ENCODE results near the gene TSPEAR.
A peak's percentile ranks its signal among the peaks of the same experiment; 100 is the strongest.
"Not testable (repeated sequence)": the region's sequence is repeated elsewhere in the genome, so short reads cannot be mapped to it uniquely, and the experiment has no call there.

TSPEAR gene

DNA sequence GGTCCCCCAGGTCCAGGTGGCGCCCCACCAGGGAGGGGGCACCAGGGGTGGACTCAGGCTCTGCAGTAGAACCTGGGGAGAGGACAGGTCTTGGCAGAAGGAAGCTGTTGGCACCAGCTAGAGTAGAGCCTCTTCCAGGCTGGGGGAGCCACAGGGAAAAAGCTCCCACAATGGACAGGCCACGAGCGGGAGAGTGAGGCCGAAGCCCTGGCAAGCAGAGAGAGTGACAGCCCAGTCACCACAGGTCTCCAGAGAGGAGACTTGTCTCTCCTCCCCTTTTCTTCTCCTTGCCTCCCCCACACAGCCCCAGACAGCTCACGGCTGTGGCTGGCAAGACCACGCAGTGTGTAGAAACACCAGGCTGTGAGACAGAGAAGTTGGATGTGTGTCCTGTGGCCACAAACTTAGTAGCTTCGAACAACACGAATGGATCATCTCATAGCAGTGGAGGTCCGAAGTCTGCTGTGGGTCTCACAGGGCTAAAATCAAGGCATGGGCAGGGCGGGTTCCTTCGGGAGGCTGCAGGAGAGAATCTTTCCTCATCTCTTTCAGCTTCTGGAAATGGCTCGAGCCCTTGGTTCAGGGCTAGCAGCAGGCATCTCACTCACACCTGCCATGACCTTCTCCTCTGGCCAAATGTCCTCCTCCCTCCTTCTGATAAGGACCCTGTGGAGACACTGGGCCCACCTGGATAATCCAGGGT lies 60.2 kb downstream of the TSPEAR start:
- no peak for DNase-seq (ENCODE audit: low spot score)

DNA sequence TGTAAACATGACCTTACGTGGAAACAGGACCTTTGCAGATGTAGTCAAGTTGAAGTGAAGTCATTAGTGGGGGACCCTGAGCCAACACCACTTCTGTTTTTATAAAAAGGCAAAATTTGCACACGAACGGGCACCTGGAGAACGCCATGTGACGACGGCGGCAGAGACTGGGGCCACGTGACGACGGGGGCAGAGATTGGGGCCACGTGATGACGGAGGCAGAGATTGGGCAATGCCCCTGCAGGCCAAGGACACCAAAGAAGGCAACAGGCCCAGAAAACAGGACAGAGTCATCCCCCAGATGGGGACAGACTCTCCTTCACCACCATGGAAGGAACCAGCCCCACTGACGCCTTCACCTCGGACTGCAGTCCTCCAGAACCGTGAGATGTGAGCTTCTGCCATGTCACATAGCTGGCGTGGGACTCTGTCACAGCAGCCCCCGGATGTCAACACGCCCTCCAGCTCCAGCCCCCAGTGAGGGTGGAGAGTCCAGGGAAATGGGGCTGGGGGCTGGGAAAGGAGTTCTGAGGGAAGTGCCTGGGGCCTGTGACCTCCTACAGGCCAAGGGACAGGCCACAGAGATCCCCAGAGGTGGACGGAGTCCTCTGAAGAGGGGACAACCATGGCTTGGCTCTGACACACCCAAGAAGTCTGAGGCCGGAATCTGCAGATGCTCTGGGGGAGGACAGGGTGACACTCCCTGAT lies 61.0 kb downstream of the TSPEAR start:
- no peak for DNase-seq (ENCODE audit: low spot score)

DNA sequence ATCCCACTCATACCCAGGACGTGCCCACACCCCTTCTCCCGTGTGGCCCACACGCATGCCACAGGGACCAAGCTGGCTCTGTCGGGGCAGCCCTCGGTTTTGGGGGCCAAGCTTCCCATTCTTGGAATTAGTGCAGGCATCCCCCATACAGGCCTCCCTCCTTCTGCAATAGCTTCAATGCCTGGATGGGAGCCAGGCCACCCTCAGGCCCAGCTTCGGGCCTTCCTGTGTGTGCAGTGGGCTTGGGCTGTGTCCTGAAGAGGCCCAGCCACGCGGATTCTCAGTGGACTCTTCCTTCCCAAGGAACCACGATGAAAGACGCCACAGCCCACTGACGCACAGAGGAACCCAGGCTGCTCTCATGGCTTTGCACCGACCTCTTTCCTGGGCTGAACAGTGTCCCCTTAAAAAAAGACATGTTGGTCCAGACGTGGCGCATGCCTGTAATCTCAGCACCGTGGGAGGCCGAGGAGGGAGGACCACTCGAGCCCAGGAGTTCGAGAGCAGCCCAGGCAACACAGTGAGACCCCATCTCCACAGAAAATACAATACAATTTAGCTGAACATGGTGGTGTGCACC lies 61.8 kb downstream of the TSPEAR start:
- no peak for DNase-seq (ENCODE audit: low spot score)

DNA sequence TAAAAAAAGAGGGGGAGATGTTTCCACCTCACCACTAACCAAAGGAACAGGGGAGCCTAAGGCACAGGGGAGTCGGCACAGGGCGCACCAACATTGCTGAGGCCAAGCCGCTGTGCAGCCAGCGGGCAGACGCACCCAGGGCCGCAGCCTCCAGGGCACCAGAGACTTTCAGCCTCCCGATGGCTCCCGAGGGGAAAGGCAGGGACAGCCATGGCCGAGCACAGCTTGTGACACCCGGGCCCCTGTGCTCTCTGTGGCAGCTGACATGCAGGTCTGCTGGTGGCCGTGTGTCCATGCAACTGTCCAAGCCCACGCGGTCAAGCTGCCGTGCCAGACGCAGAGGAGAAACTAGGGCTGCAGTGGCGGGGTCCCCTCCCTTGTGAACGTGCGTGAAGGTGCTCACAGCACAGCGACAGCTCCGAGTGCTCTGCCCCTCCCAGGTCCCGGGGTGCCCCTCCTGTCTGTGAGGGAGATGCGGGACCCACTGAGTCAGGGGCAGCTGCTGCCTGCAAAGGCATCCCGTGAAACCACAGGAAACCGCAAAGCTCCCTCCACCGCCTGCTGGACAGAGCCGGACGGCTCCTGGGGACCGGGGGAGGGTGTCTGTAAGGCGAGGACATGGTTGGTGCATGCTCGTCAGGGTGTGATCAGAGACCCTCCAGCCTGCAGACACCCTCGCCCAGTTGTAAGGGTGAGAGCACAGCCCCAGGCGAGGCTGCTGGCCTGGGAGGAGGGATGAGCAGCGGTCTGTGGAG lies 62.6 kb downstream of the TSPEAR start:
- DNase-seq (ENCODE audit: low spot score): no peak

DNA sequence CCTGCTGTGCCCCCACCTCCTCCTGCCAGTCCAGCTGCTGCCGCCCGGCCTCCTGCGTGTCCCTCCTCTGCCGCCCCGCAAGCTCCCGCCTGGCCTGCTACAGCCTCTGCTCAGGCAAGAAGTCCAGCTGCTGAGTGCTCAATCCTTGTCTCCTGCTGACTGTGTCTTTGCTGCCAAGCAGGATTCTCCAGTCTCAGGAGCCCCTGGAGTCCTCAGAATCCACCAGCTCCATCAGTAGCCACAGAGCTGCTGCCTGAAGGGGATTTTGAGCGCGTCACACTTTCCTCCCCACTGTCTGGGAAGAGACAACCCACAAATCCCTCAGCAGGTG lies 64.2 kb downstream of the TSPEAR start:
- no peak for DNase-seq (ENCODE audit: low spot score)

DNA sequence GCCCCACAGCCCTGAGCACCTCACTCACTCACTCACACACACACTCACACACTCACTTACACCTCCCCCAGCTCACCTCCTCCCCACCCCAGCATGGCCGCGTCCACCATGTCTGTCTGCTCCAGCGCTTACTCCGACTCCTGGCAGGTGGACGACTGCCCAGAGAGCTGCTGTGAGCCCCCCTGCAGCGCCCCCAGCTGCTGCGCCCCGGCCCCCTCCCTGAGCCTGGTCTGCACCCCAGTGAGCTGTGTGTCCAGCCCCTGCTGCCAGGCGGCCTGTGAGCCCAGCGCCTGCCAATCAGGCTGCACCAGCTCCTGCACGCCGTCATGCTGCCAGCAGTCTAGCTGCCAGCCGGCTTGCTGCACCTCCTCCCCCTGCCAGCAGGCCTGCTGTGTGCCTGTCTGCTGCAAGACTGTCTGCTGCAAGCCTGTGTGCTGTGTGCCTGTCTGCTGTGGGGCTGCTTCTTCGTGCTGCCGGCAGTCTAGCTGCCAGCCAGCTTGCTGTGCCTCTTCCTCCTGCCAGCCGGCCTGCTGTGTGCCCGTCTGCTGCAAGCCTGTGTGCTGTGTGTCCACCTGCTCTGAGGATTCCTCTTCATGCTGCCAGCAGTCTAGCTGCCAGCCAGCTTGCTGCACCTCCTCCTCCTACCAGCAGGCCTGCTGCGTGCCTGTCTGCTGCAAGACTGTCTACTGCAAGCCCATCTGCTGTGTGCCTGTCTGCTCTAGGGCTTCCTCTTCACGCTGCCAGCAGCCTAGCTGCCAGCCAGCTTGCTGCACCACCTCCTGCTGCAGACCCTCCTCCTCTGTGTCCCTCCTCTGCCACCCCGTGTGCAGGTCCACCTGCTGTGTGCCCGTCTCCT lies 64.8 kb downstream of the TSPEAR start, which contains the start of gene KRTAP10-11:
Gene KRTAP10-11 (plus strand): TSS at position 49 of the 856 bp plus-strand sequence. CDS start 45 bp downstream, at position 94.
- DNase-seq (ENCODE audit: low spot score): peak; percentile 18

DNA sequence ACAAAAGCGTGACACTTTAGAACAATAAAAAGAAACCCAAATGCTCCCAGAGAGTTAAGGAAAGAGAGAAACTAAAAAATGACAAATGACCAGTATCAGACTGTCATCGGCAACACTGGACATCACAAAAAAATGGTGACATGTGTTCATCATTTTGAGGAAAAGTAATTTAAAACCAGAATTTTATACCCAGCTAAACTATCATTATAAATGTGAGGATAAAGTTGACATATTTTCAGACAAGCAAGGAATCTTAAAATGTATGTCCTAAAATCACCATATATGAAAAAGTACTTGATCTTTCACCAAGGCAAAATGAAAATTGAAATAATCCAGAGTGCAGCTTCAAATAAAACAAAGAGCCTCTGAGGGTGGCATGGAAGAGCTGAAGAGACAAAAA lies 66.5 kb downstream of the TSPEAR start:
- DNase-seq (ENCODE audit: low spot score): no peak

DNA sequence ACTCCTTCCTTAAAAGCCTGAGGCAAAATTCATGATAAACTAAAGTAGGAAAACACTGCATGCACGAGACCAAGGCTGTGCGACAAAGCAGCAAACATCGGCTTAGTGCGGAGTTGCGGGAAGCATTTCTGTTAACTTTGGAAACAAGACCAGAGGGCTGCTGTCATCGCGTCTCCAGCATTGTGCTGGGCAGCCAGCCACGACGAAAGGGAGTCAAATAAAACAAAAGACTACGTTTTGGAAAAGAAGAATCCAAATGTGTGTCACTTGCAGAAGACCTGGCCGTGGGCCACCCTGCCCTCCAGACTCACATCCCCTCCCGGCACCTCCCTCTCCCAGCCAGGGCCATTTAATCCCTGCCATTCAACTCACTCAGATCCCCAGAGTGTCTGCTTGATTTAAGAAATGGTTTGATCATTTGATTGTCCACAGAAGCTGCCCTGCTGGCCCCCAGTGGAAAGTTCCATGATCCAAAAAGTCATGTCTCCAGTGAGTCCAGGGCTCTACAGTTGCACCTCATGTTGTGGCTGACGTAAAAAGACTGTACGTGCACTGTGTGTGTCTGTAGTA lies 67.5 kb downstream of the TSPEAR start:
- no peak for DNase-seq (ENCODE audit: low spot score)

DNA sequence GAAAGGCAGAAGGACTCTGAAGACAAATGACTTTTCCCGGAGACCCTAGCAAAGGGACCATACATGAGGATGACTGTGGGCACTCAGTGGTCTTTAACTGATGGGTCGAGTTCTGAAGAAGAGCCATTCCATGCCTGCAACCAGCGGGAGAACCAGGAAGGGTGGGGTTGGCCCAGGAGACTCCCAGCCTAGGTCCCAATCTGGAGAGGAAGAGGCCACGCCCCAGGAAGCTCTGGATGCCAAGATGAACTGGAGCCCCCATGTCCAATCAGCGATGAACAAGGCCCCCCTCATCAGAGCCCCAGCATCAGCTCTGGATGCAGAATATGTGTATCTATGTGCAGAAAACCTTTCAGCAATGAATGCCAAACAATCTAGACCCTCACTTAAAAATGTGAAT lies 70.6 kb downstream of the TSPEAR start:
- DNase-seq (ENCODE audit: low spot score): no peak

DNA sequence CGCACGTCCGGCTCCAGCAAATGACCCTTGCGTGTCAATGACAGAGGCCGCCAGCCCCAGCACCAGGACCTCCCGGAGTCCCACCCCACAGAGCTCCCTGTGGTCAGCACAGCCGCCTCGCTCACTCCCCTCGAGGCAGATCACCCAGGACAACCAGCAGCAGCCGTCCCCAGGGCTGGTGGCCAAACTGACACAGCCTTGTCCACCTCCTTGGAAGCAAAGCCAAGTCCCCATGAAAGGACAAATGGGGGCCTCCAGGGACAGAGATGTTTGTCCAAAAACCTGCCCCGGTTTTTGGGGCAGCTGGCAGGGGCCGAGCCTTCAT lies 72.1 kb downstream of the TSPEAR start:
- no peak for DNase-seq (ENCODE audit: low spot score)

DNA sequence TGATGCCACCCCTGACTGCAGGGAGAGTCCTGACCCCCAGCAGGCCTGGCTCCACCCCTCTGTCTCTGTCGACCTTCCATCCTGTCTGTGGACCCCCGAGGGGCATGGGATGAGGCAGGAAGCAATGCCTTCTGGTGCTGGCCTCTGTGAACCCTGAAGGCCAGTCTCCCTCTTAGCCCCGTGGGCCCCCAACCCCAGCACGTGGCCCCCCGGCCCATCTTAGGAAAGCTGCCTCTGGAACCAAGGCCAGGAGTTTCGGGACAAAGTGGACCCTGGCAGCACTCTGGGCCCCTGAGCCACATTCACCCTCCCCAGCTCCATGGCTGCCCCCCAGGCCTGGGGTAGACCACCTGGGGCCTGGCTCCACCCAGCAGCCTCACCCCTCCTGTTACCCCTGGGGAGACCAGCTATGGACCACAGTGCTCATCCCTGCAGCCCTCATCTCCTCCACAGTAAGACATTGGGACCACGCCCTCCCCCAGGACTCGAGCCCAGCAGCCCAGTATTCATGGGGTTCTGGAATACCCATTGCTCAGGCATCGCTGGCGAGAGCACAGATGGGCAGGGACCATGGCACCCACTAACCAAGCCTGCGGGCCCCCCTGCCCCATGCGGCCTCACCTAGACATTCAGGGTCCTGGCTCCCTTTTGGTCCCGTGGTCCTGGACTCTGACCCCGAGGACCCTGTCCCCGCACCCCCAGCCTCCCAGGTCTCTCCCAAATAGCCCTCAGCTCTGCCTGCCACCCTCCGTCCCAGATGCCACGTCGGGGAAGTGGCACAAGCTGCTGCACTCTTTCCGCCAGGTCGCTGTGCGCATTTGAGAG lies 72.7 kb downstream of the TSPEAR start:
- DNase-seq (ENCODE audit: low spot score): not testable (repeated sequence)

DNA sequence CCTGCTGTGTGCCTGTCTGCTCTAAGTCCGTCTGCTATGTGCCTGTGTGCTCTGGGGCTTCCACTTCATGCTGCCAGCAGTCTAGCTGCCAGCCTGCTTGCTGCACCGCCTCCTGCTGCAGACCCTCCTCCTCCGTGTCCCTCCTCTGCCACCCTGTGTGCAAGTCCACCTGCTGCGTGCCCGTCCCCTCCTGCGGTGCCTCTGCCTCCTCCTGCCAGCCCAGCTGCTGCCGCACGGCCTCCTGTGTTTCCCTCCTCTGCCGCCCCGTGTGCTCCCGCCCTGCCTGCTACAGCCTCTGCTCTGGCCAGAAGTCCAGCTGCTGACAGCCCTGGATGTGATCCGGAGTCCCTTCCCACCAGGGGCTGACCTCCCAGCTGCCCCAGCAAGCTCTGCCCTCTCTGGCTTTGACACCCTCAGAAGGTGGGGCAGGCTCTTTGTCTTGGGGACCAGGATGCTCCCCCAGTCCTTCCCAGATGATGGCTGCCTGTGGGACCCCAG lies 73.5 kb downstream of the TSPEAR start:
- not testable (repeated sequence) for DNase-seq (ENCODE audit: low spot score)

DNA sequence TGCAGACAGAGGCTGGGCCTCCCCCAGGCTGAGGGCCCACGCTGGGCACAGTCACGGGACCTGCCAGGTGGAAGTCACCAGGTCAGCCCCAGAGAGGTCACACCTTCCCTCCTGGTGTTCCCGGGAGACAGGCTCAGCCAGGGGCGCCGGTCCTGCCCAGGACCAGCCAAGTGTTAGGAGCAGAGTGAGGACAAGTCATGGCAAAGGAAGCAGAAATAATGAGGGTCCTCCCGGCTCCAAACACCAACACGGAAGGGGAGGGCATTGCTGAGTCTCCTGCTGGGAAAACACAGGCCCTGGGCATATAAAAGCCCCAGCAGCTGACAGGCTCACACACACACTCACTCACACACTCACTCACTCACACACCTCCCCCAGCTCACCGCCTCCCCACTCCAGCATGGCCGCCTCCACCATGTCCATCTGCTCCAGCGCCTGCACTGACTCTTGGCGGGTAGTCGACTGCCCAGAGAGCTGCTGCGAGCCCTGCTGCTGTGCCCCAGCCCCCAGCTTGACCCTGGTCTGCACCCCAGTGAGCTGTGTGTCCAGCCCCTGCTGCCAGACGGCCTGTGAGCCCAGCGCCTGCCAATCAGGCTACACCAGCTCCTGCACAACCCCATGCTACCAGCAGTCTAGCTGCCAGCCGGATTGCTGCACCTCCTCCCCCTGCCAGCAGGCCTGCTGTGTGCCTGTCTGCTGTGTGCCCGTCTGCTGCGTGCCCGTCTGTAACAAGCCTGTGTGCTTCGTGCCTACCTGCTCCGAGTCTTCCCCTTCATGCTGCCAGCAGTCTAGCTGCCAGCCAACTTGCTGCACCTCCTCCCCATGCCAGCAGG lies 74.1 kb downstream of the TSPEAR start, which contains the start of gene KRTAP10-10:
Gene KRTAP10-10 (plus strand): TSS at position 339 of the 833 bp plus-strand sequence. CDS start 62 bp downstream, at position 401.
- peak; percentile 60 for DNase-seq (ENCODE audit: low spot score)

DNA sequence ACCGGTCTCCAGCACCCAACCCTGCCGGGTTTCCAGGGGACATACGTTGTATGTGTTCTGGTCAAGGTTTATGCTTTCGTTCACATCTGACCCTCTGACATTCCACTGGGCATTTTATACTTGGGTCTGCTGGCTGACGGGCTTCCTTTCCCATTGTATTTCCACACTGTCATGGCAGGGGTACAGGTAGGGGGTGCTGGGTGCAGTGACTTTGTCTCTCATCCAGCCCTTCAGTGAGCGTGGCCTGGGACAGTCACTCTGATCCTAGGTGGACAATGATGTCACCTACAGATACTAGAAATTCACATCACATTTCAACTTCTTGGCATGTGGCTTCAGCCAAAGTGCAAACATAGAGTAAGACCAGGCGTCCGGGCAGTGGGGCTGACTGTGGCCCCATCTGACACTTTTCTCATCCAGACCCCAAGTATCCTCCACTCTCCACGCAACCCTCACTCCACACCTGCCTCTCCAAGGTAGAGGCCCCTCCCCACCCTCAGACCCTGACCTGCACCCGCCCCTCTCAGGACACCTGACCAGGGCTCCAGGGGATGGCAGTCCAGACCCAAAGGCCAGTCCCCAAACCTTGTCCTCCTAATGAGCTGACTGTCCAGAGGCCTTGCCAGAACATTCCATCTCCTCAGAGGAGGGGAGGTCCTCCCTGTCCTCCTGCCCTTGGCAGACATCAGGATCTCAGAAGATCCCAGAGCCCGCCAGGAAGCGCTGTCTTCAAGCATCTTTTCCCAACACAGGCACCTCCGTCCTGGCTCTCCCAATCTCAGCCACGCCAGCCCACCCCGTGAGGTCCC lies 75.0 kb downstream of the TSPEAR start:
- DNase-seq (ENCODE audit: low spot score): no peak

DNA sequence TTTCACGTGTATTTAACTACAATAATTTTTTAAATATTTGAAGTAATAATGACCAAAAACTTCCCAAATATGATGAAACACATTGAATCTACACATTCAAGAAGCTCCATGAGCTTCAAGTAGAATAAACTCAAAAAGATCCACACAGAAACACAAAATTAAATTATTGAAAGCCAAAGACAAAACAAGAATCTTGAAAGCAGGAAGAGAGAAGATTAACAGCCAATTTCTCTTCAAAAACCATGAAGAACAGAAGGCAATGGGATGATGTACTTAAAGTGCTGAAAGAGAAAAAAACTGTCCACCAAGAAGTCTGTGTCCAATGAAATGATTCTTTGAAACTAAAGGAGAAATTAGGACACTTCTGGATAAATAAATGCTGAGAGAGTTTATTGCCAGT lies 79.3 kb downstream of the TSPEAR start:
- DNase-seq (ENCODE audit: low spot score): no peak

DNA sequence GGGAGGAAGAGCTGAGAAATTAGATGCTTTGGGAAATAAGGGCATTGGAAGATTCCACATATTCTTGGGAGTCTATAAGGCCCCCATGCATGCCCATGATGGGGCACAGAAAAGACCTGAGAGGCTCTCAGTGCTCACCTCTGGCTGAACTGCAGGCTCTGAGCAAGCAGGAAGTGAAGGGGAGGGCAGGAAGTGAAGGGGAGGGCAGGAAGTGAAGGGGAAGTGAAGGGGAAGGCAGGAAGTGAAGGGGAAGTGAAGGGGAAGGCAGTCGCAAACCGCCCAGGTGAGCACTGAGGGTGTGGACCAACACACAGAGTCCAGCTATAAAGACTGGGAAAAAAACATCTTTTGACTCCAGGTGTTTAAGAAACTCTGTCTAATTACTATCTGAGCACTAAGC lies 80.9 kb downstream of the TSPEAR start:
- DNase-seq (ENCODE audit: low spot score): no peak

DNA sequence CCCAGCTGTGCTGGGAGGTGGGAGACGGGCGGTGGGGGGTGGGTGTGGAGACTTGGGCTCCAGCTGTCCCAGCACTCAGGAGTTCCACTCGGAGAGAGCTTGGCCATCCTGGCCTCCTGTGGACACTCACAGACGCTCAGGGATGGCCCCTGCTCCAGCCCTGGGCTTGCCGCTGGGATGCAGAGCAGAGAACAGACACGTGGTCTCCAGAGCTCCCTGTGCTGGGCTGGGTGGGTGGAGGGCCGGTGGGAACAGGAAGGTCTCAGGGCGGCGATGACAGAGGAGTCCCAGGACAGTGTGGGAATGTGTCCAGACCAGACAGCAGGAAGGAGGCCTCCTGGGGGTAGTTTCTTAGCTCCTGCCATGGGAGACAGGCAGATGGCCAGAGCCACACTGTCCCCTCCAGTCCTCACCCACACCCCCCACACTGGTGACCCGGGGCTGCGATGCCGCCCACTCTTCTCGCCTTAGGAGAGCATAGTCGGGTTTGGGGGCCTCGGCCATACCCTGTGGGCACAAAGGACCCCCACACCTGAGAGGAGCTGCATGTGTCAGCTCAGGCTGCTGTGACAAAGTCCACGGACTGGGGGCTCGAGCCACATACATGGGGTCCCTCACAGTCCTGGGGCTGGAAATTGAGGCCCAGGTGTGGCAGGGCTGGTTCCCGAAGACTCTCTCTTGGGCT lies 82.5 kb downstream of the TSPEAR start:
- DNase-seq (ENCODE audit: low spot score): no peak

DNA sequence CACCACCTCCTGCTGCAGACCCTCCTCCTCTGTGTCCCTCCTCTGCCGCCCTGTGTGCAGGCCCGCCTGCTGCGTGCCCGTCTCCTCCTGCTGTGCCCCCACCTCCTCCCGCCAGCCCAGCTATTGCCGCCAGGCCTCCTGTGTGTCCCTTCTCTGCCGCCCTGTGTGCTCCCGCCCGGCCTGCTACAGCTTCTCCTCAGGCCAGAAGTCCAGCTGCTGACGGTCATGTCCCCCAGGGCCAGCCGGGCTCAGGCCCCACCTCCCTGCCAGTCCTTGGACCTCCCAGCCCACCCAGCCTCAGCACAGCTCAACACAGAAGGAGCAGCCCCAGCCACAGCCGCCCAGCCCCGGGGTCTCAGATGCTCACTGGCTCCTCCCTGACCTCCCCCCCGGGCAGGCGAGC lies 83.5 kb downstream of the TSPEAR start:
- not testable (repeated sequence) for DNase-seq (ENCODE audit: low spot score)
